ENCODE data around the gene IRS1. TPM values are rescaled to one million over a fixed set of nuclear protein-coding genes. Genes with fewer than 3 reads are reported as not detected.
"Not testable (repeated sequence)": the region's sequence is repeated elsewhere in the genome, so short reads cannot be mapped to it uniquely, and the experiment has no call there.

The IRS1 gene
- total and polyA plus RNA-seq, 2 donors (not counting 1 experiment from before 2014, with no cell fraction given) = 14.3 to 29.1 TPM

GRCh38 chr2:226835796-226836547 is 36.4 kb upstream of the IRS1 start, which contains the start of gene RHBDD1:
RHBDD1 (plus strand) TSS chr2:226836054; CDS start chr2:226864694, 28,640 bp downstream.
- peak within 1 kb of the TSS; percentile 95 for H3K27ac ChIP-seq (ENCODE audit: insufficient read depth, low read length)

GRCh38 chr2:226835420-226835795 is 35.8 kb upstream of the IRS1 start:
- H4K20me1 ChIP-seq (ENCODE audit: control insufficient read depth, extremely low read depth, insufficient read depth, low read length) = no peaks in the 10 kb centered on the region
- peak overlapping the region; percentile 51 for H3K9ac ChIP-seq (ENCODE audit: insufficient read depth, low read length)
- H3K9me3 ChIP-seq (ENCODE audit: control insufficient read depth, insufficient read depth, low read depth, low read length) = no peaks in the 10 kb centered on the region
- H2AFZ ChIP-seq (ENCODE audit: low read length) = peak overlapping the region; percentile 90
- peak overlapping the region; percentile 95 for H3K27ac ChIP-seq (ENCODE audit: insufficient read depth, low read length)
- no peaks in the 10 kb centered on the region for H3K4me1 ChIP-seq (ENCODE audit: control insufficient read depth, extremely low read depth, insufficient read depth, low read length)
- H3K79me2 ChIP-seq (ENCODE audit: control insufficient read depth, insufficient read depth, low read length) = peaks cover 12% of the 10 kb centered on the region
- peak overlapping the region; percentile 53 to 87 (median 70) for H3K4me3 ChIP-seq (replicated peaks in 1 of 4; ENCODE audit: control extremely low read depth in 1 of 4, insufficient read depth in 1 of 4, low read depth in 3 of 4, low read length in 4 of 4)
- H3K27me3 ChIP-seq (ENCODE audit: control insufficient read depth, insufficient read depth, low read length) = no peaks in the 10 kb centered on the region
- no peak for DNase-seq (ENCODE audit: low read depth in 2 of 2)
- TF ChIP-seq EZH2 (IDR thresholded peaks at IDR 0.05; ENCODE audit: low read length, missing control alignments) = no peak
- no peak for TF ChIP-seq CTCF (conservative IDR thresholded peaks at IDR 0.05 in 1 of 2, IDR thresholded peaks at IDR 0.05 in 1 of 2; ENCODE audit: low read depth in 1 of 2, low read length in 2 of 2)
- peak overlapping the region; percentile 90 for H3K4me2 ChIP-seq (ENCODE audit: extremely low read depth, insufficient read depth, low read length)
- H3K36me3 ChIP-seq (ENCODE audit: control insufficient read depth, insufficient read depth, low read length) = peaks cover 1% of the 10 kb centered on the region

More at GRCh38 chr2:226835796-226836547, 36.4 kb upstream of the IRS1 start, which contains the start of gene RHBDD1:
- TF ChIP-seq CTCF (conservative IDR thresholded peaks at IDR 0.05 in 1 of 2, IDR thresholded peaks at IDR 0.05 in 1 of 2; ENCODE audit: low read depth in 1 of 2, low read length in 2 of 2) = no peak
- TF ChIP-seq EZH2 (IDR thresholded peaks at IDR 0.05; ENCODE audit: low read length, missing control alignments) = no peak
- Histone ChIP-seq H3K36me3 (ENCODE audit: control insufficient read depth, insufficient read depth, low read length) (peaks cover 1% of the 10 kb centered on the region), H4K20me1 (ENCODE audit: control insufficient read depth, extremely low read depth, insufficient read depth, low read length) (no peaks in the 10 kb centered on the region), H3K79me2 (ENCODE audit: control insufficient read depth, insufficient read depth, low read length) (peaks cover 12% of the 10 kb centered on the region), H2AFZ (ENCODE audit: low read length) (peak within 1 kb of the TSS; percentile 90), H3K9me3 (ENCODE audit: control insufficient read depth, insufficient read depth, low read depth, low read length) (no peaks in the 10 kb centered on the region), H3K4me2 (ENCODE audit: extremely low read depth, insufficient read depth, low read length) (peak within 1 kb of the TSS; percentile 90), H3K27me3 (ENCODE audit: control insufficient read depth, insufficient read depth, low read length) (no peaks in the 10 kb centered on the region), H3K4me1 (ENCODE audit: control insufficient read depth, extremely low read depth, insufficient read depth, low read length) (no peaks in the 10 kb centered on the region), H3K9ac (ENCODE audit: insufficient read depth, low read length) (peak within 1 kb of the TSS; percentile 94), H3K4me3 (replicated peaks in 1 of 4; ENCODE audit: control extremely low read depth in 1 of 4, insufficient read depth in 1 of 4, low read depth in 3 of 4, low read length in 4 of 4) (peak within 1 kb of the TSS; percentile 78 to 89 (median 82))
- DNase-seq (ENCODE audit: low read depth in 2 of 2) = peak; percentile 96

- not testable (repeated sequence) for H3K27me3 ChIP-seq (ENCODE audit: control insufficient read depth, insufficient read depth, low read length); H4K20me1 ChIP-seq (ENCODE audit: control insufficient read depth, extremely low read depth, insufficient read depth, low read length); H3K4me1 ChIP-seq (ENCODE audit: control insufficient read depth, extremely low read depth, insufficient read depth, low read length); H3K9me3 ChIP-seq (ENCODE audit: control insufficient read depth, insufficient read depth, low read depth, low read length); DNase-seq (ENCODE audit: low read depth in 2 of 2); H3K9ac ChIP-seq (ENCODE audit: insufficient read depth, low read length); H3K27ac ChIP-seq (ENCODE audit: insufficient read depth, low read length); H3K36me3 ChIP-seq (ENCODE audit: control insufficient read depth, insufficient read depth, low read length); H2AFZ ChIP-seq (ENCODE audit: low read length)
- Histone ChIP-seq H3K79me2 (ENCODE audit: control insufficient read depth, insufficient read depth, low read length) (peaks cover 12% of the 10 kb centered on the region), H3K4me2 (ENCODE audit: extremely low read depth, insufficient read depth, low read length) (peak overlapping the region; percentile 90), H3K4me3 (replicated peaks in 1 of 4; ENCODE audit: control extremely low read depth in 1 of 4, insufficient read depth in 1 of 4, low read depth in 3 of 4, low read length in 4 of 4) (peak overlapping the region in 3 of 4 experiments; percentile 63 to 87 (median 78))
These were observed 35.3 kb upstream of the IRS1 start for GRCh38 chr2:226834880-226835279.

Data from fibroblast of lung (primary cell).